Fibroblast of lung (primary cell): ENCODE measurements around the gene DNAJA4.

Experiments used
- EZH2 ChIP-seq: IDR thresholded peaks from 2 replicates; pipeline ENCODE4 v1.5.1; 2012; ENCODE audit warnings: low read length, control low read depth, mild to moderate bottlenecking; ENCODE audit errors: missing control alignments
- TF ChIP-seq, protein P1 (sequence below), 2 donors: IDR thresholded peaks in 1 of 2; conservative IDR thresholded peaks in 1 of 2; 1 replicate in 1 of 2; 2 replicates in 1 of 2; pipeline ENCODE4 v1.5.1; 2011 to 2012; ENCODE audit warnings: low read length in 2 of 2, control low read depth in 1 of 2, inconsistent platforms in 1 of 2, low read depth in 1 of 2, mild to moderate bottlenecking in 1 of 2

DNA sequence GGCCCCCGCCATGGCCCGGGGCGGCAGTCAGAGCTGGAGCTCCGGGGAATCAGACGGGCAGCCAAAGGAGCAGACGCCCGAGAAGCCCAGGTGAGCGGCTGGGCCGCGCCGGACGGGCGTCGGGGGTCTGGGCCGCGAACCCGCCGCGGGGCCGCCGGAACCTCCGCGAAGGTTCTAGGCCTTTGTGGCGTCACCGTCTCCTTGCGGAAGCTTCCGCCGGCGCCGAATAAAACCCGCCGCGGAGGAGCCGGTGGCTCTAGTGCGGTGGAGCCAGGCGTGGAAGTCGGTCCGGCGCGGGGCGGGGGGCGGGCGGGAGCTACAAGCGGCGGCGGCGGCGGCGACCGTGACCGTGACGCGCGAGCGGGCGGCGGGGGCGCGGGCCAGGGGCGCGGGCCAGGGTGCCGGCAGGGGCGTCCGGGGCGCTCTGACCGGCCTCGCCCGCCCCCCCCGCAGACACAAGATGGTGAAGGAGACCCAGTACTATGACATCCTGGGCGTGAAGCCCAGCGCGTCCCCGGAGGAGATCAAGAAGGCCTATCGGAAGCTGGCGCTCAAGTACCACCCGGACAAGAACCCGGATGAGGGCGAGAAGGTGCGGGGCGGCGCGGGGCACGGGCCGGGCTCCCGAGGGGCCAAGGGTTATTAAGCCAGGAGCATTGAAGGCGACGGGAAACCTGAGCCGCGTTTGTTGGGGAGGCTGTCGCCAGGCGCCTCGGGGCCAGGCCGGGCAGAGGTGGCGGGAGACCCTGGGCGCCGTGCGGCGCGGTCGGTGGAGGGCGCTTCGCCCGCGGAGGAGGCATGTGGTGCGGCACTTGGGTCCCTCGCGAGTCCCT is at the start of gene DNAJA4:
- TF ChIP-seq, protein P1, sequence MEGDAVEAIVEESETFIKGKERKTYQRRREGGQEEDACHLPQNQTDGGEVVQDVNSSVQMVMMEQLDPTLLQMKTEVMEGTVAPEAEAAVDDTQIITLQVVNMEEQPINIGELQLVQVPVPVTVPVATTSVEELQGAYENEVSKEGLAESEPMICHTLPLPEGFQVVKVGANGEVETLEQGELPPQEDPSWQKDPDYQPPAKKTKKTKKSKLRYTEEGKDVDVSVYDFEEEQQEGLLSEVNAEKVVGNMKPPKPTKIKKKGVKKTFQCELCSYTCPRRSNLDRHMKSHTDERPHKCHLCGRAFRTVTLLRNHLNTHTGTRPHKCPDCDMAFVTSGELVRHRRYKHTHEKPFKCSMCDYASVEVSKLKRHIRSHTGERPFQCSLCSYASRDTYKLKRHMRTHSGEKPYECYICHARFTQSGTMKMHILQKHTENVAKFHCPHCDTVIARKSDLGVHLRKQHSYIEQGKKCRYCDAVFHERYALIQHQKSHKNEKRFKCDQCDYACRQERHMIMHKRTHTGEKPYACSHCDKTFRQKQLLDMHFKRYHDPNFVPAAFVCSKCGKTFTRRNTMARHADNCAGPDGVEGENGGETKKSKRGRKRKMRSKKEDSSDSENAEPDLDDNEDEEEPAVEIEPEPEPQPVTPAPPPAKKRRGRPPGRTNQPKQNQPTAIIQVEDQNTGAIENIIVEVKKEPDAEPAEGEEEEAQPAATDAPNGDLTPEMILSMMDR (conservative IDR thresholded peaks at IDR 0.05 in 1 of 2, IDR thresholded peaks at IDR 0.05 in 1 of 2; ENCODE audit: low read depth in 1 of 2, low read length in 2 of 2): no peak
- peak; percentile 32 for TF ChIP-seq EZH2
